Progenitor cell of endocrine pancreas (in vitro differentiated cells): Measurements from ENCODE around the gene PLCB4. TPM values are rescaled to one million over a fixed set of nuclear protein-coding genes. Genes with fewer than 3 reads are reported as not detected.

Experiments used
- DNase-seq: peaks from one replicate; pipeline ENCODE4 v3.0.0; 2021; ENCODE audit warnings: low spot score; ENCODE audit not compliant: unreplicated experiment
- H3K27ac Mint-ChIP-seq: 2 replicates; pipeline ENCODE4 v1.8.0; 2021; ENCODE audit warnings: mild to moderate bottlenecking, moderate library complexity, mixed read lengths
- H3K27me3 Mint-ChIP-seq: 2 replicates; pipeline ENCODE4 v1.8.0; 2021; ENCODE audit warnings: mixed read lengths
- H3K36me3 Mint-ChIP-seq: 2 replicates; pipeline ENCODE4 v1.8.0; 2022; ENCODE audit warnings: mixed read lengths; ENCODE audit not compliant: insufficient read depth
- H3K4me1 Mint-ChIP-seq: 2 replicates; pipeline ENCODE4 v1.8.0; 2021; ENCODE audit warnings: low read depth, mixed read lengths
- H3K4me3 Mint-ChIP-seq: 2 replicates; pipeline ENCODE4 v1.8.0; 2021; ENCODE audit warnings: low read depth, mild to moderate bottlenecking, moderate library complexity, mixed read lengths
- H3K9me3 Mint-ChIP-seq: 2 replicates; pipeline ENCODE4 v1.8.0; 2021; ENCODE audit warnings: low read depth, mixed read lengths
- total RNA-seq: library from RNA; stranded (reverse); gene quantifications from 2 replicates; pipeline ENCODE4 v1.2.1, GENCODE V29; 2021
- TF ChIP-seq, protein P1 (sequence below): fragments of 200-600 bp; sonication (generic); IDR thresholded peaks from one replicate; pipeline ENCODE4 v1.5.0; 2021; ENCODE audit warnings: antibody characterized with exemption, mild to moderate bottlenecking; ENCODE audit not compliant: unreplicated experiment

The PLCB4 gene
- total RNA-seq, 1 donor from 2014 or later = 17.2 TPM

GRCh38 chr20:9342651-9343050 lies 273.8 kb downstream of the PLCB4 start:
- no peaks in the 10 kb centered on the region for H3K9me3 Mint-ChIP-seq
- H3K4me1 Mint-ChIP-seq = no peaks in the 10 kb centered on the region
- H3K36me3 Mint-ChIP-seq = peaks cover 2% of the 10 kb centered on the region
- H3K27me3 Mint-ChIP-seq = no peaks in the 10 kb centered on the region
- TF ChIP-seq, protein P1, sequence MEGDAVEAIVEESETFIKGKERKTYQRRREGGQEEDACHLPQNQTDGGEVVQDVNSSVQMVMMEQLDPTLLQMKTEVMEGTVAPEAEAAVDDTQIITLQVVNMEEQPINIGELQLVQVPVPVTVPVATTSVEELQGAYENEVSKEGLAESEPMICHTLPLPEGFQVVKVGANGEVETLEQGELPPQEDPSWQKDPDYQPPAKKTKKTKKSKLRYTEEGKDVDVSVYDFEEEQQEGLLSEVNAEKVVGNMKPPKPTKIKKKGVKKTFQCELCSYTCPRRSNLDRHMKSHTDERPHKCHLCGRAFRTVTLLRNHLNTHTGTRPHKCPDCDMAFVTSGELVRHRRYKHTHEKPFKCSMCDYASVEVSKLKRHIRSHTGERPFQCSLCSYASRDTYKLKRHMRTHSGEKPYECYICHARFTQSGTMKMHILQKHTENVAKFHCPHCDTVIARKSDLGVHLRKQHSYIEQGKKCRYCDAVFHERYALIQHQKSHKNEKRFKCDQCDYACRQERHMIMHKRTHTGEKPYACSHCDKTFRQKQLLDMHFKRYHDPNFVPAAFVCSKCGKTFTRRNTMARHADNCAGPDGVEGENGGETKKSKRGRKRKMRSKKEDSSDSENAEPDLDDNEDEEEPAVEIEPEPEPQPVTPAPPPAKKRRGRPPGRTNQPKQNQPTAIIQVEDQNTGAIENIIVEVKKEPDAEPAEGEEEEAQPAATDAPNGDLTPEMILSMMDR = no peak
- no peak overlapping the region for H3K27ac Mint-ChIP-seq
- no peak overlapping the region for H3K4me3 Mint-ChIP-seq
- DNase-seq = no peak

GRCh38 chr20:9344083-9344920 lies 275.4 kb downstream of the PLCB4 start:
- DNase-seq = no peak
- Mint-ChIP-seq H3K27me3 (no peaks in the 10 kb centered on the region), H3K9me3 (no peaks in the 10 kb centered on the region), H3K4me3 (no peak overlapping the region), H3K4me1 (no peaks in the 10 kb centered on the region), H3K36me3 (peaks cover 2% of the 10 kb centered on the region), H3K27ac (no peak overlapping the region)
- TF ChIP-seq, protein P1 = no peak

DNA sequence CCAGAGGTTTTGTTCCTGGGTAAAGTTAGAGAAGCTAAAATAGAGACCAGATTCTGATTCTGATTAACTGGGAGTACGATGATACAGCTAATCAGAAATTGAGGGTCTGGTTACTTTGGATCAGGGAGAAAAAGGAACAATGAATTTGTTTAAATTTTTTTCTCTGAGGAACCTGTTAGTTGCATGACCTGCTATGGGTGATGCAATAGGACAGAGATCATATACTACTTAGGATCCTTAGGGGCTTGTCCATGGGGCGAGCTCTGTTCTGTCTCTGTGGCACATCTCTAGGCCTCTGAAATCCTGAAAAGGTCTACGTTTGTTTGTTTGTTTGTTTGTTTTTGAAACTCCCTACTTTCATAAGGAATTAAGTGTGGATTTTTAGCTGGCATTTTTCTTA lies 279.4 kb downstream of the PLCB4 start:
- H3K36me3 Mint-ChIP-seq = peaks cover 2% of the 10 kb centered on the region
- peaks cover 5% of the 10 kb centered on the region for H3K4me1 Mint-ChIP-seq
- DNase-seq = no peak
- H3K27me3 Mint-ChIP-seq = no peaks in the 10 kb centered on the region
- H3K4me3 Mint-ChIP-seq = no peak overlapping the region
- H3K9me3 Mint-ChIP-seq = no peaks in the 10 kb centered on the region
- H3K27ac Mint-ChIP-seq = no peak overlapping the region
- TF ChIP-seq, protein P1 = no peak

DNA sequence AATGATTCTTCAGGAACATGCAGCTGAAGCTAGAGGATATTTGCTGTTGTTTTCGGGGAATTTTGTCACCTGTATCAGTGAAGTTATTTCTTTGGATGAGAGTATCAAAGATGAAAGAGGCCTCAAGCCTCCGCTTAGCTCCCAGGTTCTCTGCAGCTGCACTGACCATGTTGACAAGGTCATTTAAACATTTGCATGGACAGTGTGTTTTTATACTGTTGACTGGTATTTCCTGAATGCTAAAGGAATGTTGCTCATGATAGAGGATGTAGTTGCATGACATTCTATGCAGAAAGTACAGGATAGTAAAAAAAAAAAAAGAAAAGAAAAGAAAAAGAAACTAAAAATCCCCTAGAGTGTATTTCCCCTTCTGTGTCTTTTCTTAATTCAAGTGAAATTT lies 279.9 kb downstream of the PLCB4 start:
- no peak for DNase-seq
- Mint-ChIP-seq H3K9me3 (no peaks in the 10 kb centered on the region), H3K27ac (no peak overlapping the region), H3K4me1 (peaks cover 5% of the 10 kb centered on the region), H3K36me3 (peaks cover under 1% of the 10 kb centered on the region), H3K27me3 (no peaks in the 10 kb centered on the region), H3K4me3 (no peak overlapping the region)
- TF ChIP-seq, protein P1 = no peak

- H3K27ac Mint-ChIP-seq = no peak overlapping the region
- H3K4me3 Mint-ChIP-seq = no peak overlapping the region
- H3K27me3 Mint-ChIP-seq = no peaks in the 10 kb centered on the region
- H3K4me1 Mint-ChIP-seq = peaks cover 5% of the 10 kb centered on the region
- TF ChIP-seq, protein P1 = no peak
- DNase-seq = no peak
- no peaks in the 10 kb centered on the region for H3K36me3 Mint-ChIP-seq
- H3K9me3 Mint-ChIP-seq = no peaks in the 10 kb centered on the region
Observed at GRCh38 chr20:9349249-9349648, 280.4 kb downstream of the PLCB4 start.
